H9 (cell line): ENCODE measurements around the gene EPHA1. TPM values are rescaled to one million over a fixed set of nuclear protein-coding genes. Genes with fewer than 3 reads are reported as not detected.

Source experiments
- DNase-seq: peaks from one replicate; pipeline ENCODE4 v3.0.0-alpha.2; 2017
- H2AFZ ChIP-seq: one replicate; pipeline ENCODE4 v1.6.1; 2013; ENCODE audit warnings: mild to moderate bottlenecking, low read length, control low read depth, moderate library complexity
- H2AK5ac ChIP-seq: 2 replicates; pipeline ENCODE4 v1.6.1; 2013; ENCODE audit warnings: low read length, control low read depth, mixed read lengths; ENCODE audit not compliant: insufficient read length
- H2BK120ac ChIP-seq: one replicate; pipeline ENCODE4 v1.6.1; 2013; ENCODE audit warnings: low read depth, mild to moderate bottlenecking, low read length, control low read depth, inconsistent platforms; ENCODE audit not compliant: poor library complexity, severe bottlenecking
- H2BK12ac ChIP-seq: 2 replicates; pipeline ENCODE4 v1.6.1; 2013; ENCODE audit warnings: low read length, control low read depth, mixed read lengths, low read depth; ENCODE audit not compliant: insufficient read length
- H2BK15ac ChIP-seq: 2 replicates; pipeline ENCODE4 v1.6.1; 2013; ENCODE audit warnings: low read depth, low read length, control low read depth
- H2BK20ac ChIP-seq: one replicate; pipeline ENCODE4 v1.6.1; 2013; ENCODE audit warnings: low read depth, mild to moderate bottlenecking, low read length, control low read depth, inconsistent platforms; ENCODE audit not compliant: poor library complexity, severe bottlenecking
- H2BK5ac ChIP-seq: 2 replicates; pipeline ENCODE4 v1.6.1; 2013; ENCODE audit warnings: low read length, control low read depth, mixed read lengths; ENCODE audit not compliant: insufficient read length
- H3K14ac ChIP-seq: 2 replicates; pipeline ENCODE4 v1.6.1; 2013; ENCODE audit warnings: low read length, control low read depth; ENCODE audit not compliant: insufficient read depth
- H3K18ac ChIP-seq: 2 replicates; pipeline ENCODE4 v1.6.1; 2013; ENCODE audit warnings: low read depth, mild to moderate bottlenecking, mixed read lengths, low read length, control low read depth; ENCODE audit not compliant: insufficient read length
- H3K23ac ChIP-seq: 2 replicates; pipeline ENCODE4 v1.6.1; 2013; ENCODE audit warnings: low read length, control low read depth, mixed read lengths, low read depth; ENCODE audit not compliant: insufficient read length
- H3K23me2 ChIP-seq: 2 replicates; pipeline ENCODE4 v1.6.1; 2013; ENCODE audit warnings: low read depth, mild to moderate bottlenecking, mixed read lengths, low read length, control low read depth; ENCODE audit not compliant: insufficient read length, poor library complexity, severe bottlenecking
- H3K27ac ChIP-seq: 2 replicates; pipeline ENCODE4 v1.5.1; 2013; ENCODE audit warnings: low read length, control low read depth, mixed read lengths, low read depth; ENCODE audit not compliant: insufficient read length
- H3K27me3 ChIP-seq: 2 replicates; pipeline ENCODE4 v1.6.1; 2013; ENCODE audit warnings: low read length, control low read depth, inconsistent platforms; ENCODE audit not compliant: insufficient read depth
- H3K4ac ChIP-seq: 2 replicates; pipeline ENCODE4 v1.6.1; 2013; ENCODE audit warnings: low read depth, mild to moderate bottlenecking, control low read depth, inconsistent platforms, low read length, moderate library complexity
- H3K4me1 ChIP-seq: 2 replicates; pipeline ENCODE4 v1.6.1; 2013; ENCODE audit warnings: low read length, control low read depth, inconsistent platforms; ENCODE audit not compliant: insufficient read depth
- H3K4me2 ChIP-seq: 2 replicates; pipeline ENCODE4 v1.6.1; 2013; ENCODE audit warnings: low read length, control low read depth, mixed read lengths; ENCODE audit not compliant: insufficient read length, insufficient read depth
- H3K56ac ChIP-seq: 2 replicates; pipeline ENCODE4 v1.6.1; 2013; ENCODE audit warnings: low read depth, mild to moderate bottlenecking, mixed read lengths, low read length, control low read depth; ENCODE audit not compliant: insufficient read length
- H3K79me1 ChIP-seq: 2 replicates; pipeline ENCODE4 v1.6.1; 2013; ENCODE audit warnings: low read depth, mild to moderate bottlenecking, moderate library complexity, low read length, control low read depth, inconsistent platforms; ENCODE audit not compliant: insufficient read depth, poor library complexity, severe bottlenecking
- H3K79me2 ChIP-seq: 2 replicates; pipeline ENCODE4 v1.6.1; 2013; ENCODE audit warnings: low read length, control low read depth, inconsistent platforms; ENCODE audit not compliant: insufficient read depth
- H3K9ac ChIP-seq: 2 replicates; pipeline ENCODE4 v1.6.1; 2013; ENCODE audit warnings: low read length, control low read depth, mixed read lengths; ENCODE audit not compliant: insufficient read length; ENCODE audit errors: extremely low read depth
- H3K9me3 ChIP-seq: one replicate; pipeline ENCODE4 v1.6.1; 2013; ENCODE audit warnings: low read depth, low read length, inconsistent platforms; ENCODE audit not compliant: control insufficient read depth
- H3T11ph ChIP-seq: one replicate; pipeline ENCODE4 v1.6.1; 2013; ENCODE audit warnings: mild to moderate bottlenecking, low read length, control low read depth, inconsistent platforms
- H4K20me1 ChIP-seq: one replicate; pipeline ENCODE4 v1.6.1; 2013; ENCODE audit not compliant: control insufficient read depth, insufficient read length, insufficient read depth
- H4K5ac ChIP-seq: 2 replicates; pipeline ENCODE4 v1.6.1; 2013; ENCODE audit warnings: low read depth, mild to moderate bottlenecking, mixed read lengths, low read length, control low read depth; ENCODE audit not compliant: insufficient read length
- H4K8ac ChIP-seq: replicated peaks from 2 replicates; pipeline ENCODE4 v1.6.1; 2013; ENCODE audit warnings: low read length, control low read depth, mixed read lengths, low read depth; ENCODE audit not compliant: insufficient read length
- H4K91ac ChIP-seq: 2 replicates; pipeline ENCODE4 v1.6.1; 2013; ENCODE audit warnings: low read depth, mild to moderate bottlenecking, moderate library complexity, mixed read lengths, low read length, control low read depth; ENCODE audit not compliant: insufficient read length
- H3K27ac Mint-ChIP-seq, 3 experiments: 2 replicates in 2 of 3; 3 replicates in 1 of 3; pipeline ENCODE4 v1.8.0; 2020 to 2021; ENCODE audit warnings: mixed read lengths in 3 of 3, mild to moderate bottlenecking in 1 of 3, moderate library complexity in 1 of 3
- H3K27me3 Mint-ChIP-seq: 2 replicates; pipeline ENCODE4 v1.8.0; 2021; ENCODE audit warnings: low read depth, mild to moderate bottlenecking, moderate library complexity, mixed read lengths
- H3K36me3 Mint-ChIP-seq, 3 experiments: 2 replicates in 2 of 3; 3 replicates in 1 of 3; pipeline ENCODE4 v1.8.0; 2020 to 2021; ENCODE audit warnings: low read depth in 3 of 3, mixed read lengths in 3 of 3; ENCODE audit not compliant: insufficient read depth in 1 of 3
- H3K4me1 Mint-ChIP-seq, 2 experiments: 2 replicates each; pipeline ENCODE4 v1.8.0; 2020; ENCODE audit warnings: mixed read lengths in 2 of 2
- H3K4me3 Mint-ChIP-seq, 2 experiments: 2 replicates in 1 of 2; 3 replicates in 1 of 2; pipeline ENCODE4 v1.8.0; 2020 to 2021; ENCODE audit warnings: mild to moderate bottlenecking in 2 of 2, mixed read lengths in 2 of 2, moderate library complexity in 1 of 2
- H3K9me3 Mint-ChIP-seq, 2 experiments: 2 replicates in 1 of 2; 3 replicates in 1 of 2; pipeline ENCODE4 v1.8.0; 2020; ENCODE audit warnings: mild to moderate bottlenecking in 2 of 2, mixed read lengths in 2 of 2, moderate library complexity in 1 of 2
- CTCF ChIP-seq: fragments of 200-600 bp; sonication (generic); conservative IDR thresholded peaks from 3 replicates; pipeline ENCODE4 v1.8.0; 2021; ENCODE audit warnings: antibody characterized with exemption, mild to moderate bottlenecking
- WGBS: extraction: QIAGEN DNeasy Blood & Tissue Kit; methylation state at CpG from one replicate; pipeline ENCODE4 v1.1.7; 2013; ENCODE audit warnings: missing lambda C conversion rate, low lambda C conversion rate, mixed read lengths; ENCODE audit not compliant: insufficient read length; ENCODE audit errors: extremely low coverage; 5-methylcytosine and 5-hydroxymethylcytosine counted together
- total RNA-seq: library from RNA; stranded (reverse); gene quantifications from 2 replicates; pipeline ENCODE4 v1.2.1, GENCODE V29; 2021

EPHA1 gene
- total RNA-seq, 1 experiment from 2014 or later, result 109 TPM

GRCh38 chr7:143382126-143382790, 26.4 kb downstream of the EPHA1 start:
- Histone ChIP-seq H3T11ph (no peak overlapping the region), H3K9ac (peak overlapping the region; percentile 79), H4K20me1 (peaks cover 2% of the 10 kb centered on the region), H3K79me1 (peaks cover 5% of the 10 kb centered on the region), H2BK120ac (no peak overlapping the region), H4K91ac (no peak overlapping the region), H3K79me2 (peaks cover 17% of the 10 kb centered on the region; the same call in 1 of the 2 replicates), H2BK12ac (no peak overlapping the region), H2BK20ac (no peak overlapping the region), H3K4me1 (peaks cover 5% of the 10 kb centered on the region; the same call in 1 of the 2 replicates), H3K23me2 (peaks cover 14% of the 10 kb centered on the region), H3K56ac (no peak overlapping the region), H4K5ac (no peak overlapping the region), H4K8ac (no peak overlapping the region), H3K18ac (peak overlapping the region; percentile 46), H2BK15ac (no peak overlapping the region), H3K4ac (no peak overlapping the region), H3K9me3 (no peaks in the 10 kb centered on the region), H3K23ac (no peak overlapping the region), H3K27ac (no peak overlapping the region), H3K4me2 (peak overlapping the region; percentile 59), H2AFZ (no peak overlapping the region), H3K14ac (peak overlapping the region; percentile 83), H2AK5ac (no peak overlapping the region), H3K27me3 (0 out of 2 replicates have a peak, but pooled peaks cover 2% of the 10 kb centered on the region), H2BK5ac (no peak overlapping the region)
- WGBS, result no CpG with 5 or more reads among the region's 21 CpGs
- Mint-ChIP-seq H3K4me1 (peaks cover 21 to 23% of the 10 kb centered on the region in 2 experiments), H3K9me3 (no peaks in the 10 kb centered on the region), H3K4me3 (peak overlapping the region in 1 of 2 experiments; percentile 76; a peak in 4 of 5 replicates), H3K36me3 (peaks cover 5 to 9% (median 7%) of the 10 kb centered on the region in 3 experiments; a peak in 4 of 7 replicates), H3K27ac (peak overlapping the region in 1 of 3 experiments; percentile 49; a peak in 1 of 7 replicates), H3K27me3 (no peaks in the 10 kb centered on the region)
- no peak for TF ChIP-seq CTCF
- no peak for DNase-seq
